Stimulated activated CD4-positive, alpha-beta T cell treated with anti-CD3 and anti-CD28 coated beads, Interleukin-4, amount 100 ng/mL, for 1 hour (primary cell): Measurements from ENCODE around the gene ARID2.

Experiments
- DNase-seq: peaks from one replicate; pipeline ENCODE4 v3.0.0-alpha.2; 2020

ARID2 gene

GRCh38 chr12:45944771-45945170, 215.3 kb downstream of the ARID2 start:
- no peak for DNase-seq

GRCh38 chr12:45946435-45946834, 216.9 kb downstream of the ARID2 start:
- no peak for DNase-seq

- no peak for DNase-seq
Observed at GRCh38 chr12:45948546-45948945, 219.0 kb downstream of the ARID2 start.
